Measurements from ENCODE around the gene PPID.

DNA sequence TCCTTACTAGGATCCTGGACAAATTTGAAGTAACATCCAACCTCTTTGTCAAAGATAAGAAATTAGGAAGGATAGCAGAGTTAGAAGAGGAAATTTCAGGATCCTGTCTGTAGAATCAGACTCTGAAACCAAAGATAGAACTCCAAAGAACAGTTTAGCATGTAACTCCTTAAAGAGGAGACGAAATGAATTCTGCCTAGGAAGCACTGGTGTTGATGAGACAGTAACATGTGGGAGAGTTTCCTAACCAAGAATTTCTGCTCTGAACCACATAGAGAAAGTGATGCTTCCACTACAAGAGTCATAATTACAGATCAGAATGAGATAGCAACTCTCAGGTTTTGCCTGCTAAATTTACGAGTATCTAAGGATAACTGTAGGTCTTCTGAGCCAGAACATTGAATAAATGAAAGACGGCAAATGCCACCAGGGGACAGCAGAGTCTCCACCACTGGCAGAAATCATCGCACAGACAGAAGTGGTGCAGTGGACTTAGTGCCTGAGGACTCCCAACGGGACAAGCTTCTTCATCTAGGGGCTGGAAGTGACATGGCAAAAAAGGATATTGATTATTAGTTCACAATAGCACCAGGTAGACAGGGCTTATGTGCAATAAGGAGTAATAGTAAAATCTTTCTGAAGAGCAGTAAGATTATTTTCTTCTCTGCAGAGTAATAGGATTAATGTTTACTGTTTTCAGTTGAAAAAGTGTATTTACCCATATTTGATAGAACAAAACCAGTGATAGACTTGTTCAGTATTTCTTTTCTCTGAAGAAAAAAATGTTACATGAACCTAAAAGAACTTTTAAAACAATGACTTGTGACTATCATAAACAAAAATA is 6.7 kb upstream of the PPID start:
- TF ChIP-seq, protein P1, sequence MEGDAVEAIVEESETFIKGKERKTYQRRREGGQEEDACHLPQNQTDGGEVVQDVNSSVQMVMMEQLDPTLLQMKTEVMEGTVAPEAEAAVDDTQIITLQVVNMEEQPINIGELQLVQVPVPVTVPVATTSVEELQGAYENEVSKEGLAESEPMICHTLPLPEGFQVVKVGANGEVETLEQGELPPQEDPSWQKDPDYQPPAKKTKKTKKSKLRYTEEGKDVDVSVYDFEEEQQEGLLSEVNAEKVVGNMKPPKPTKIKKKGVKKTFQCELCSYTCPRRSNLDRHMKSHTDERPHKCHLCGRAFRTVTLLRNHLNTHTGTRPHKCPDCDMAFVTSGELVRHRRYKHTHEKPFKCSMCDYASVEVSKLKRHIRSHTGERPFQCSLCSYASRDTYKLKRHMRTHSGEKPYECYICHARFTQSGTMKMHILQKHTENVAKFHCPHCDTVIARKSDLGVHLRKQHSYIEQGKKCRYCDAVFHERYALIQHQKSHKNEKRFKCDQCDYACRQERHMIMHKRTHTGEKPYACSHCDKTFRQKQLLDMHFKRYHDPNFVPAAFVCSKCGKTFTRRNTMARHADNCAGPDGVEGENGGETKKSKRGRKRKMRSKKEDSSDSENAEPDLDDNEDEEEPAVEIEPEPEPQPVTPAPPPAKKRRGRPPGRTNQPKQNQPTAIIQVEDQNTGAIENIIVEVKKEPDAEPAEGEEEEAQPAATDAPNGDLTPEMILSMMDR (IDR thresholded peaks at IDR 0.05; ENCODE audit: low read length): peak; percentile 73
- no peak for TF ChIP-seq EZH2 (IDR thresholded peaks at IDR 0.05; ENCODE audit: borderline replicate concordance, low read length)

Data from OCI-LY1 (cell line).